Ovary (tissue), 3 donors: Measurements from ENCODE around the gene ZNF322.

Experiments
- EP300 ChIP-seq: sonication (generic); formaldehyde crosslinking; IDR thresholded peaks from one replicate; pipeline ENCODE4 v1.6.1; 2017; ENCODE audit warnings: antibody characterized with exemption
- POLR2A ChIP-seq: fragments of 450-650 bp; IDR thresholded peaks from one replicate; pipeline ENCODE4 v1.6.1; 2017; ENCODE audit warnings: antibody characterized with exemption, mild to moderate bottlenecking, moderate library complexity
- TF ChIP-seq, protein P1 (sequence below), 3 donors: fragments of 450-650 bp in 2 of 3; fragments of 200-600 bp in 1 of 3; IDR thresholded peaks; one replicate each; pipeline versions ENCODE4 v1.5.1 to v1.8.0; 2016 to 2022; ENCODE audit warnings: antibody characterized with exemption in 3 of 3, mild to moderate bottlenecking in 1 of 3
- donor health status: DM: no; HTN: no; CAD: no.

DNA sequence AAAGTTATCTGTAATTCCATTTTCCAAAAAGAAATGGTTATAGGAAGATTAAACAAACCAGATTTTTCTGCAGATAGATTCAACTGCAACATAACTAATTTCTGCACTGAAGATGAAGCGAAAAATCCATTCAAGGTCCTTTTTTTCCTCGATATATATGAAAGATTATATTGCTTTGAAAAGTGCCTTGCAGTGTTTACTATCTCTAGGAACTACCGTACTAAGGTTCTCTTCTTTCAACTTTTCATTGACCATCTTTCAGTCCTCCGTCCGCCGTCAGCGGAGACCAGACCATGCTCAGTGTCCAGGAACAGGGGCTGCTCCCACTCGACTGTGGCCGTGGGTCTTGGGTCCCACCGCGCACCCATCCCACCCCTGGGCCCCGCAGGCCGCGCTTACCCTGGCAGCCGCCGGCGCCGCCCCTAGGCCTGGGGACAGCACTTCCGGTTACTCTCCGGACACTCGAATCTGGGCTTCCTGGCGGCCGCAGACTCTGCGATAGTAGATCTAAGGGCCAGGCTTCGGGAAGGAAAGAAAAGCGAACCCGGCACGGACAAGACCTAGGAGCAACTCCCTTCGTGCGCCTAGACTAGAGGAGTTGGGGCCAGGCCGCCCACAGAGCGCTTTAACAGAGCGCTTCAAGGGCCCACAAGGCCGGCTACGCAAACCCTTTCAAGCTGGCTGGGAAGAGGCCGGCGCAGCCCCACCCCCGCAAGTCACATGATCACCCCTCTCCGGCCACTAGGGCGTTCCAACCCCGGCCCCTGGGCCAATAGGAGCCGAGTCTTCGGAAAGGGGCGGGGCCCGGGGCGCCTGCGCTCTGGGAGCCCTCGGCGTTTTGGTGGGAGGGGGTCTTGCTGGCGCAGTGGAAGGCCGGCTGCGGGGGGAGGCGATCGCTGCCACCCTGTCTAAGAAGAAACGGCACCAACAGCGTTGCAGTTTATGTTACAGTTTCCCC, at the start of gene ZNF322:
- TF ChIP-seq EP300 (no peak), POLR2A (peak; percentile 75)
- TF ChIP-seq, protein P1, sequence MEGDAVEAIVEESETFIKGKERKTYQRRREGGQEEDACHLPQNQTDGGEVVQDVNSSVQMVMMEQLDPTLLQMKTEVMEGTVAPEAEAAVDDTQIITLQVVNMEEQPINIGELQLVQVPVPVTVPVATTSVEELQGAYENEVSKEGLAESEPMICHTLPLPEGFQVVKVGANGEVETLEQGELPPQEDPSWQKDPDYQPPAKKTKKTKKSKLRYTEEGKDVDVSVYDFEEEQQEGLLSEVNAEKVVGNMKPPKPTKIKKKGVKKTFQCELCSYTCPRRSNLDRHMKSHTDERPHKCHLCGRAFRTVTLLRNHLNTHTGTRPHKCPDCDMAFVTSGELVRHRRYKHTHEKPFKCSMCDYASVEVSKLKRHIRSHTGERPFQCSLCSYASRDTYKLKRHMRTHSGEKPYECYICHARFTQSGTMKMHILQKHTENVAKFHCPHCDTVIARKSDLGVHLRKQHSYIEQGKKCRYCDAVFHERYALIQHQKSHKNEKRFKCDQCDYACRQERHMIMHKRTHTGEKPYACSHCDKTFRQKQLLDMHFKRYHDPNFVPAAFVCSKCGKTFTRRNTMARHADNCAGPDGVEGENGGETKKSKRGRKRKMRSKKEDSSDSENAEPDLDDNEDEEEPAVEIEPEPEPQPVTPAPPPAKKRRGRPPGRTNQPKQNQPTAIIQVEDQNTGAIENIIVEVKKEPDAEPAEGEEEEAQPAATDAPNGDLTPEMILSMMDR (IDR thresholded peaks at IDR 0.05): peak in 2 of 3 donors; percentile 10 to 30
